OCI-LY1 (cell line): ENCODE measurements around the gene KLF8.

Source experiments
- CTCF ChIP-seq: fragments of 200-600 bp; sonication (generic), shearing (Covaris generic); IDR thresholded peaks from 2 replicates; pipeline ENCODE4 v1.5.1; 2017; ENCODE audit warnings: mild to moderate bottlenecking, antibody characterized with exemption, low read length, moderate library complexity, mixed read lengths
- EZH2 ChIP-seq: fragments of 200-600 bp; sonication (generic), shearing (Covaris generic); IDR thresholded peaks from 2 replicates; pipeline ENCODE4 v1.8.0; 2017; ENCODE audit warnings: borderline replicate concordance, mixed run types, mild to moderate bottlenecking, antibody characterized with exemption, low read length, moderate library complexity, mixed read lengths

GRCh38 chrX:56318076-56318475 is 85.9 kb downstream of the KLF8 start:
- TF ChIP-seq CTCF (no peak), EZH2 (no peak)
